Limb (tissue), 2 donors: ENCODE results near the gene CADPS2.
"Not testable (repeated sequence)": the region's sequence is repeated elsewhere in the genome, so short reads cannot be mapped to it uniquely, and the experiment has no call there.

ENCODE experiments used
- DNase-seq, 2 donors: peaks; one replicate each; pipeline ENCODE4 v3.0.0-alpha.2; 2016; ENCODE audit errors: extremely low spot score in 2 of 2

The CADPS2 gene

GRCh38 chr7:122675621-122676020, 210.6 kb downstream of the CADPS2 start:
- no peak for DNase-seq

GRCh38 chr7:122675011-122675410, 211.2 kb downstream of the CADPS2 start:
- DNase-seq, result no peak

- peak in 1 of 2 donors; percentile 60 for DNase-seq
Measured at GRCh38 chr7:122674502-122674901, 211.8 kb downstream of the CADPS2 start.

DNA sequence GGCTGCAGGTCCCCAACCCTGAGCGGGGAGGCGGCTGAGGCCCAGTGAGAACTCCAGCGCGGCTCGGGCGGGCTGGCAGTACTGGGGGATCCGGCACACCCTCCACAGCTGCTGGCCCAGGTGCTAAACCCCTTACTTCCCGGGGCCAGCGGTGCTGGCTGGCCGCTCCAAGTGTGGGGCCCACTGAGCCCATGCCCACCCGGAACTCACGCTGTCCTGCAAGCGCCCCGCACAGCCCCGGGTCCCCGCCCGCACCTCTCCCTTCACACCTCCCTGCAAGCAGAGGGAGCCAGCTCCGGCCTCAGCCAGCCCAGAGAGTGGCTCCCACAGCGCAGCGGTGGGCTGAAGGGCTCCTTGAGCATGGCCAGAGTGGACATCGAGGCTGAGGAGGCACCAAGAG, 212.3 kb downstream of the CADPS2 start:
- DNase-seq, result no peak

DNA sequence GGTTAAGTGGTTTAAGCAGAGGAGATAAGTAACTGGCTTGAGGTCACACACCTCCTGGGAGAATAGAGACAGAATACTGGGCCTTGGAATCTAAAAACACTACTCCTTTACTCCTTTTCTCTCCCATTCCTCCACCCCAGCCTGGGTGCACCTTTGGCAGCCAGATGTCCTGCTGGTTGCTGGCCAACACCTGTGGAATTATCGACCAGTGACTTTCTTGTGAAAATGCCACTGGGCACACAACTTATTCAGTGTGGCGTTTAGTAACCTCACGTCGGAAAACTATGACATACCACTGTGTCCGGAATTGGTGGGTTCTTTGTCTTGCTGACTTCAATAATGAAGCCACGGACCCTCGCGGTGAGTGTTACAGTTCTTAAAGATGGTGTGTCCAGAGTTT, 213.7 kb downstream of the CADPS2 start:
- no peak for DNase-seq

- DNase-seq, result no peak
Measured at GRCh38 chr7:122663733-122664132, 222.5 kb downstream of the CADPS2 start.

DNA sequence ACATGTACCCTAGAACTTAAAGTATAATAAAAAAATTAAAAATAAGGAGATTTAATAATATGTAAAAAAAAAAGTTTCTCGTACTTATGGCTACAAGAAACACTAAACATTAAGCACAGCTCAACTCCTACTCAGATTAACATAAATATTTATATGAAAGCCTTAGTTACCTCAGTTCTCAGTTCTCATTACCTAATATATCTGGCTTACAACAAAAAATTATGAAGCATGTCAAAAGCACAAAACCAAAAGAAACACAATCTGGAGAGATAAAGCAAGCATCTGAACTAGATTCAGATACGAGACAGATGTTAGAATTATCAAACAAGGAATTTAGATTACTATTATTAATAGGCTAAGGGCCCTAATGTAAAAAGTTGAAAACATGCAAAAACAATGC, 227.4 kb downstream of the CADPS2 start:
- no peak for DNase-seq

- no peak for DNase-seq
Measured at GRCh38 chr7:122653685-122654084, 232.6 kb downstream of the CADPS2 start.

- no peak for DNase-seq
Measured at GRCh38 chr7:122652876-122653275, 233.4 kb downstream of the CADPS2 start.

- no peak for DNase-seq
Measured at GRCh38 chr7:122651451-122651850, 234.8 kb downstream of the CADPS2 start.

DNA sequence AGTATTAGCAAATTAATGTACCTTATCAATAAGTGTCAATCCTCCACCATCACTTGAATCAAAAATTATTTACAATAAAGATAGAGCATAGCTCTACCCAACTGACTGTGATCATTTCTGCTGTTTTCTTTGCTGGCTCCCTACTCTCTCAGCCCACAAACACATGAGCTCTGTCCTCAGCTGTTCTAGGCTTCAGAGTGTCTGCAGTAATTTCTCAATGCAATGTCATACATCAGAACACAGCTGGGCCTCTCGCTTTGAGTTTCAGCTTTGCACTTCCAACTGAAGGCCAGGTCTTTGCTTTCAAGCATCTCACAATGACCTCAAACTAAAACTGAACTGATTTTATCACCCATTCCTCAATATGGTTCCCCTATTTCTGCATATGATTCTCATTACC, 243.0 kb downstream of the CADPS2 start:
- DNase-seq, result no peak

GRCh38 chr7:122638459-122638858, 247.8 kb downstream of the CADPS2 start:
- DNase-seq, result no peak

- DNase-seq, result no peak
Measured at GRCh38 chr7:122637784-122638183, 248.5 kb downstream of the CADPS2 start.

- not testable (repeated sequence) for DNase-seq
Measured at GRCh38 chr7:122635481-122635880, 250.8 kb downstream of the CADPS2 start.

GRCh38 chr7:122633472-122633871, 252.8 kb downstream of the CADPS2 start:
- DNase-seq, result no peak

- DNase-seq, result no peak
Measured at GRCh38 chr7:122632238-122632637, 254.0 kb downstream of the CADPS2 start.

GRCh38 chr7:122629412-122629953, 256.8 kb downstream of the CADPS2 start:
- DNase-seq, result no peak

GRCh38 chr7:122628651-122629411, 257.4 kb downstream of the CADPS2 start:
- DNase-seq, result no peak

- no peak for DNase-seq
Measured at GRCh38 chr7:122626785-122627184, 259.5 kb downstream of the CADPS2 start.

DNA sequence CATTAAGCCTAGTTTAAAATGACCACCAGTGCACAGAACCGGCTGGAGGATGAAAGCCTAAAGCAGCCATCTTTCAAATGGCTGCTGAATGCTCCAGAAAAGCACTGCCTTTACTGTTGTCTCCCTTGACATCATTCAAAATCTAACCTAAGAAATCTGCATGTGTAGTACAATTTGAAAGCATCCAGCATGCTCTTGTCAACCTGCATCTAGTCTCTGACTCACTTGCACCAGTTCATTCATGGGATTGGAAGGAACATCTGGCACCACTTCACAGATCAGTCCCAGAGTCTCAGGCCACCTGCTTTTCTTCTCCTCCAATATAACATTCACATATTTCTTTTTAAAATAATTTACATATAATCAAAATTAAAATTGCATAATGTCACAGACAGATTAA, 263.6 kb downstream of the CADPS2 start:
- no peak for DNase-seq

GRCh38 chr7:122619664-122620063, 266.6 kb downstream of the CADPS2 start:
- DNase-seq, result no peak

DNA sequence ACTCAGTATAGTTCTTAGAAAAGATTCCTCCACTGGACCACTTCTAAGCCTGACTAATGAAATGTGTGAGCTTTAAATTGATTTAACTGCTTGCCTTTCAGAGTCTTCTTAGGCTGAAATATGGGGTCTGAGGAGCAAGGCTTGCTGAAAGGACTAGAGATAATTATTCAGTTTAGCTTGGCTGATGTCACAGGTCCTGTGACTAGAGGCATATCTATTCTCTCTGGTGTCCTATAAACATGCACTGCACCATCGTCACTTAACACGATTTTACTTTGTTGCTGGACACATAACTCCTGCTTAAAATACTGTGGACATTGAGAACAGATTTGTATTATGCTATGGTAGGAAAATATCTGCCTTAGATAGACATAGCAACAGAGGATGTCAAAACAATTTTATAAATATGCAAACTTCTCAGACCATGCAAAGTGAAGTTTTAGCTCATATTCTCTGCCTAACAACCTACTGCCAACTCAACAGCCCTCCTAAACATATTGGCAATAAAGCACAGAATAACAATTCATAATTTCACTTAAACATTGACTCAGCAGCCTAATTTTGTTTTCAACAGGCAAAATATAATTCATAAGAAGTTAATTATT, 267.6 kb downstream of the CADPS2 start:
- no peak for DNase-seq

DNA sequence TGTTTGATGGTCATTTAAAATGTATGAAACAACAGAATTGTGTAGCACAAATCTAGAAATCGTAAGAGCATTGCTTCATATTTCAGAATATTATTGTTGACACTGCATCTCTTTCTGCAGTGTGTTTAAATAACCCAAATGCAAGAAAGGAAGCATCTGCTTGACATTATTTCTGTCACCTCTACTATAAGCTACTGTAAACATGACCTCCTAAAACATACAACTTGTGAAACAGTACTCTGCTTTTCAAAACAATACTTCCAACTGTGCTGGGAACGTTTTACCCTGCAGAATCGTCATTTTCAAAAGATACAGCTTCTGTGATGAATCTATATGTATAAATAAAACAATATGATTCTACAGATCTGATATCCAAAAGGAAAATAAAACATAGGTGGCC, 269.3 kb downstream of the CADPS2 start:
- DNase-seq, result no peak
